Upper lobe of left lung (tissue), 6 donors: ENCODE results near the gene ENTR1. TPM values are rescaled to one million over a fixed set of nuclear protein-coding genes. Genes with fewer than 3 reads are reported as not detected.
A peak's percentile ranks its signal among the peaks of the same experiment; 100 is the strongest.

Experiments
- ATAC-seq, 2 donors: fragments of 200-7000 bp; cut with Tn5 transposase; one replicate each; pipeline ENCODE4 v1.9.1; 2022; ENCODE audit warnings: mild to moderate bottlenecking in 2 of 2, moderate library complexity in 2 of 2; ENCODE audit not compliant: low FRiP score in 2 of 2
- DNase-seq, 2 donors: peaks; one replicate each; pipeline ENCODE4 v3.0.0-alpha.2; 2019 to 2020
- H3K27ac ChIP-seq, 4 donors: fragments of 200-600 bp; sonication (generic); one replicate each; pipeline ENCODE4 v1.5.1; 2016 to 2019
- H3K27me3 ChIP-seq, 4 donors: fragments of 200-600 bp; sonication (generic); one replicate each; pipeline ENCODE4 v1.5.1; 2017 to 2019
- H3K36me3 ChIP-seq, 4 donors: fragments of 200-600 bp; sonication (generic); one replicate each; pipeline ENCODE4 v1.5.1; 2016 to 2019
- H3K4me1 ChIP-seq, 4 donors: fragments of 200-600 bp; sonication (generic); one replicate each; pipeline ENCODE4 v1.5.1; 2018 to 2019
- H3K4me3 ChIP-seq, 4 donors: fragments of 200-600 bp; sonication (generic); one replicate each; pipeline ENCODE4 v1.5.1; 2017 to 2019; ENCODE audit warnings: mild to moderate bottlenecking in 2 of 4, moderate library complexity in 1 of 4
- H3K9me3 ChIP-seq, 4 donors: fragments of 200-600 bp; sonication (generic); one replicate each; pipeline ENCODE4 v1.5.1; 2018 to 2019
- CTCF ChIP-seq, 6 experiments: fragments of 450-650 bp in 4 of 6; fragments of 200-600 bp in 2 of 6; sonication (generic) in 2 of 6; IDR thresholded peaks; one replicate each; pipeline ENCODE4 v1.5.1; 2016 to 2019; ENCODE audit warnings: antibody characterized with exemption in 6 of 6
- EP300 ChIP-seq, 4 donors: sonication (generic); formaldehyde crosslinking; IDR thresholded peaks; one replicate each; pipeline ENCODE4 v1.5.1; 2017; ENCODE audit warnings: antibody characterized with exemption in 4 of 4, control low read depth in 2 of 4
- POLR2A ChIP-seq, 4 donors: fragments of 450-650 bp; IDR thresholded peaks; one replicate each; pipeline ENCODE4 v1.5.1; 2016 to 2017; ENCODE audit warnings: antibody characterized with exemption in 4 of 4, mild to moderate bottlenecking in 2 of 4
- POLR2AphosphoS5 ChIP-seq, 2 donors: sonication (generic); formaldehyde crosslinking; IDR thresholded peaks; one replicate each; pipeline ENCODE4 v1.5.1; 2017; ENCODE audit warnings: antibody characterized with exemption in 2 of 2
- WGBS, 2 donors: methylation state at CpG; one replicate each; pipeline ENCODE4 v1.1.5; 2017 to 2018; 5-methylcytosine and 5-hydroxymethylcytosine counted together
- total RNA-seq, 6 donors: library from RNA; depleted of rRNA in 4 of 6; stranded (reverse); fragments of >200 nt in 4 of 6; gene quantifications; one replicate each; pipeline versions ENCODE4 v1.1.0 to v1.2.1, GENCODE V29; 2016 to 2021
- donor health status: DM: no; HTN: no; CAD: no; lungs with moderate emphysema.
- donor health status: DM: no; HTN: yes; CAD: no; lungs with severe emphysema.

ENTR1 gene
- total RNA-seq, 6 donors from 2014 or later, result 29.6 to 128 (median 40.0) TPM

GRCh38 chr9:136374183-136374575 is 36.2 kb downstream of the ENTR1 start:
- H3K27me3 ChIP-seq, result no peaks in the 10 kb centered on the region
- ATAC-seq (no peak), DNase-seq (peak in 1 of 2 donors; percentile 47)
- no peak for TF ChIP-seq POLR2A (IDR thresholded peaks at IDR 0.05)
- peaks cover 0 to 16% (median 4%) of the 10 kb centered on the region in 4 donors for H3K36me3 ChIP-seq
- H3K4me1 ChIP-seq, result peaks cover 10 to 19% (median 14%) of the 10 kb centered on the region in 4 donors
- 88% methylated on average over 14 of the region's 14 CpGs; no CpG with 5 or more reads in 1 of the 2 donors for WGBS, 2 donors
- H3K9me3 ChIP-seq, result no peaks in the 10 kb centered on the region
- H3K4me3 ChIP-seq, result no peak overlapping the region
- H3K27ac ChIP-seq, result no peak overlapping the region

GRCh38 chr9:136373300-136374182 is 36.9 kb downstream of the ENTR1 start, which contains the start of gene CARD9:
TSS of gene CARD9 (minus strand) at chr9:136373669. CDS start at chr9:136372078, 1,591 bp downstream.
- ATAC-seq (peak; percentile 54 to 69), DNase-seq (peak; percentile 64 to 81)
- Histone ChIP-seq H3K4me1 (peaks cover 10 to 19% (median 14%) of the 10 kb centered on the region in 4 donors), H3K9me3 (no peaks in the 10 kb centered on the region), H3K36me3 (peaks cover 0 to 10% (median under 1%) of the 10 kb centered on the region in 4 donors), H3K27me3 (no peaks in the 10 kb centered on the region), H3K4me3 (peak within 1 kb of the TSS in 3 of 4 donors; percentile 25 to 47 (median 35)), H3K27ac (peak within 1 kb of the TSS; percentile 6 to 76 (median 64))
- 47 to 69% methylated on average over 12 to 25 of the region's 27 CpGs for WGBS, 2 donors
- TF ChIP-seq POLR2A (IDR thresholded peaks at IDR 0.05) (peak in 1 of 4 donors; percentile 48), CTCF (IDR thresholded peaks at IDR 0.05) (no peak)

- Histone ChIP-seq H3K36me3 (peaks cover 0 to 7% (median 0%) of the 10 kb centered on the region in 4 donors), H3K4me1 (peaks cover 10 to 19% (median 14%) of the 10 kb centered on the region in 4 donors), H3K27ac (peak overlapping the region; percentile 1 to 76 (median 64)), H3K27me3 (no peaks in the 10 kb centered on the region), H3K4me3 (peak overlapping the region in 3 of 4 donors; percentile 25 to 47 (median 35)), H3K9me3 (no peaks in the 10 kb centered on the region)
- no peak for TF ChIP-seq POLR2A (IDR thresholded peaks at IDR 0.05)
- no peak for TF ChIP-seq EP300 (IDR thresholded peaks at IDR 0.05)
- TF ChIP-seq POLR2AphosphoS5 (IDR thresholded peaks at IDR 0.05), result no peak
- peak in 1 of 6 experiments; percentile 17 for TF ChIP-seq CTCF (IDR thresholded peaks at IDR 0.05)
- DNase-seq (peak; percentile 87 to 88), ATAC-seq (peak; percentile 79 to 86)
- 16 to 20% methylated on average over 12 to 19 of the region's 21 CpGs for WGBS, 2 donors
Measured at GRCh38 chr9:136372561-136373299, 37.7 kb downstream of the ENTR1 start.

GRCh38 chr9:136372006-136372405 is 38.4 kb downstream of the ENTR1 start:
- no peaks in the 10 kb centered on the region for H3K27me3 ChIP-seq
- no peak for ATAC-seq
- H3K9me3 ChIP-seq, result no peaks in the 10 kb centered on the region
- H3K27ac ChIP-seq, result peak overlapping the region in 2 of 4 donors; percentile 66 to 76
- H3K36me3 ChIP-seq, result peaks cover 0 to 7% (median 0%) of the 10 kb centered on the region in 4 donors
- no peak overlapping the region for H3K4me3 ChIP-seq
- TF ChIP-seq POLR2A (IDR thresholded peaks at IDR 0.05) (no peak), EP300 (IDR thresholded peaks at IDR 0.05) (no peak), CTCF (IDR thresholded peaks at IDR 0.05) (no peak)
- peaks cover 10 to 19% (median 14%) of the 10 kb centered on the region in 4 donors for H3K4me1 ChIP-seq
- 94 to 95% methylated on average over 7 to 14 of the region's 21 CpGs for WGBS, 2 donors
- peak in 1 of 2 donors; percentile 50 for DNase-seq

GRCh38 chr9:136371533-136371880 is 38.9 kb downstream of the ENTR1 start:
- no peak overlapping the region for H3K4me3 ChIP-seq
- H3K36me3 ChIP-seq, result peaks cover 0 to 7% (median 0%) of the 10 kb centered on the region in 4 donors
- TF ChIP-seq POLR2A (IDR thresholded peaks at IDR 0.05), result no peak
- TF ChIP-seq POLR2AphosphoS5 (IDR thresholded peaks at IDR 0.05), result no peak
- no peak for TF ChIP-seq CTCF (IDR thresholded peaks at IDR 0.05)
- TF ChIP-seq EP300 (IDR thresholded peaks at IDR 0.05), result no peak
- H3K27me3 ChIP-seq, result no peaks in the 10 kb centered on the region
- H3K27ac ChIP-seq, result no peak overlapping the region
- no peaks in the 10 kb centered on the region for H3K9me3 ChIP-seq
- ATAC-seq (no peak), DNase-seq (no peak)
- 92% methylated on average over 6 of the region's 13 CpGs; no CpG with 5 or more reads in 1 of the 2 donors for WGBS, 2 donors
- peaks cover 10 to 19% (median 14%) of the 10 kb centered on the region in 4 donors for H3K4me1 ChIP-seq
